Fibroblast of gingiva (primary cell): ENCODE data around the gene ASPN.

Experiments
- DNase-seq: peaks from one replicate; pipeline ENCODE4 v3.0.0-alpha.2; 2011; ENCODE audit warnings: low read depth

Gene ASPN

DNA sequence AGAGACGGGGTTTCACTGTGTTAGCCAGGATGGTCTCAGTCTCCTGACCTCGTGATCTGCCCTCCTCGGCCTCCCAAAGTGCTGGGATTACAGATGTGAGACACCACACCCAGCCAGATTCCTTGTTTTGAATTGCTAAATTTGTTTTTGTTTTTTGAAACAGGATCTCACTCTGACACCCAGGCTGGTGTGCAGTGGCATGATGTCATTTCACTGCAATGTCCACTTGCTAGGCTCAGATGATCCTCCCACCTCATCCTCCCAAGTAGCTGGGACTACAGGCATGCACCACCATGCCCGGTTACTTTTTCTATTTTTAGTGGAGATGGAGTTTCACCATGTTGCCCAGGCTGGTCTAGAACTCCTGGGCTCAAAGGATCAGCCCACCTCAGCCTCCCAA, 71.1 kb downstream of the ASPN start:
- peak; percentile 11 for DNase-seq

DNA sequence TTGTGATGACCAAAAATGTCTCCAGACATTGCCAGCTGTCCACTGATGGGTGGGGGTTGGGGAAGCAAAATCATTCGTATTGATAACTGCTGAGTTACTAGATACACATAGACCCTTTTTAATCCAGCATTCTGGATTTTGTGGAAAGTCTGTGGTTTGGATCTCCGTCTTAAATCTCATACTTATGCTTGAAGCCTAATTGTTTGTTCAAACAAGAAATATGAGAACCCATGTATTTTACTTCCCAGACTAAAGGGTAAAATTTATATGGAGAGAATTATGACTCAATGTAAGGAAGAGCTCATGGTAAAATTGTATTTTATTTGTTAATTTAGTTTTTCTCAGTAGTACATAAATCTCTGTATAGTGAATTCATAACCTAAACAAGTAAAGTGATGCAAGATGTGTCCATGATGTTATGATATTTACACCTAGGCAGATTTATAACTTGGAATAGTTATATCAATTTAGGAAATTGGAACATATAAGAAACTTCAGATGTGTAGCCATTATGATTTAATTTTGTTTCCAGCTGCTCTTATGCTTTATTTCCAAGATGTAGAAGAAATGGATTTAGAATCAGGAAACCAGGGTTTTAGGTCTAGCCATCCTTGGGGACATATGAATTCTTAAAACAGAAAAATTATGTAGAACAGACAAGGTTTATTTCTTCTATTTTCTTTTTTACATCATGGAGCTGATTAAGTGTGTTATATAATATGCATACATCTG, 73.4 kb downstream of the ASPN start:
- no peak for DNase-seq

- peak; percentile 11 for DNase-seq
Measured at GRCh38 chr9:92407818-92408217, 74.5 kb downstream of the ASPN start.

DNA sequence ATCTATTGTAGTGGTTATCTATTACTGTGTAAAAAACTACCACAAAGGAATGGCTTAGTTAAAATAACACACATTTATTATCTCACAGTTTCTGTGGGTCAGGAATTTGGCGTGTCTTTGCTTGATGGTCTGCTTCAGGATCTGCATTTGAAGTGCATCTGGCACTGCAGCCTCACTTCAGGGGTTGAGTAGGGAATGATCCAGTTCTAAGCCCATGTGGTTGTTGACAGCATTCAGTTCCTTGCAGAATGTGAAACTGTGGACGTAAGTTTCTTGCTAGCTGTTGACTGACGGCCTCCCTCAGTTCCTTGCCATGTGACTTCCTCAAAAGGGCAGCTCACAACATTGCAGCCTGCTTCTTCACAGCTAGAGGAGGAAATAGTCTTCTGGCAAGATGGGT, 75.8 kb downstream of the ASPN start:
- no peak for DNase-seq
